WTC11 (cell line): ENCODE data around the gene CPSF3. TPM values are rescaled to one million over a fixed set of nuclear protein-coding genes. Genes with fewer than 3 reads are reported as not detected.

Experiments
- AR ChIP-seq: fragments of 250-450 bp; sonication (Bioruptor Pico); IDR thresholded peaks from 2 replicates; pipeline ENCODE4 v1.9.0; 2021; ENCODE audit warnings: mild to moderate bottlenecking
- ATF6 ChIP-seq: sonication (generic); formaldehyde crosslinking; IDR thresholded peaks from 2 replicates; pipeline ENCODE4 v1.8.1; 2023; ENCODE audit warnings: mild to moderate bottlenecking, missing genetic modification reagents
- CBFB ChIP-seq: sonication (generic); formaldehyde crosslinking; IDR thresholded peaks from 2 replicates; pipeline ENCODE4 v1.8.1; 2022; ENCODE audit warnings: mild to moderate bottlenecking, low read depth, missing genetic modification reagents
- CTCF ChIP-seq: fragments of 200-600 bp; IDR thresholded peaks from 2 replicates; pipeline ENCODE4 v1.8.0; 2022; ENCODE audit warnings: antibody characterized with exemption
- E2F1 ChIP-seq: sonication (generic); formaldehyde crosslinking; IDR thresholded peaks from 2 replicates; pipeline ENCODE4 v1.8.0; 2022; ENCODE audit warnings: mild to moderate bottlenecking, missing genetic modification reagents
- ELF4 ChIP-seq: sonication (generic); formaldehyde crosslinking; IDR thresholded peaks from 2 replicates; pipeline ENCODE4 v1.8.1; 2022; ENCODE audit warnings: low read depth, mild to moderate bottlenecking, moderate library complexity, missing genetic modification reagents
- EMX1 ChIP-seq: fragments of 250-450 bp; sonication (Bioruptor Pico); IDR thresholded peaks from 2 replicates; pipeline ENCODE4 v1.8.0; 2021; ENCODE audit warnings: mild to moderate bottlenecking
- FOXK1 ChIP-seq: sonication (generic); formaldehyde crosslinking; IDR thresholded peaks from 2 replicates; pipeline ENCODE4 v1.8.0; 2022; ENCODE audit warnings: mild to moderate bottlenecking, moderate library complexity, missing genetic modification reagents
- GTF2I ChIP-seq: fragments of 250-450 bp; sonication (Bioruptor Pico); conservative IDR thresholded peaks from 2 replicates; pipeline ENCODE4 v1.4.0; 2021; ENCODE audit warnings: mild to moderate bottlenecking
- JUN ChIP-seq: sonication (generic); formaldehyde crosslinking; IDR thresholded peaks from 2 replicates; pipeline ENCODE4 v1.8.0; 2023; ENCODE audit warnings: mild to moderate bottlenecking, missing genetic modification reagents
- MAX ChIP-seq: sonication (generic); formaldehyde crosslinking; IDR thresholded peaks from 2 replicates; pipeline ENCODE4 v1.8.0; 2022; ENCODE audit warnings: mild to moderate bottlenecking, missing genetic modification reagents
- NFYB ChIP-seq: sonication (generic); formaldehyde crosslinking; conservative IDR thresholded peaks from 2 replicates; pipeline ENCODE4 v1.8.0; 2022; ENCODE audit warnings: low read depth, missing genetic modification reagents
- NR2C2 ChIP-seq: sonication (generic); formaldehyde crosslinking; IDR thresholded peaks from 2 replicates; pipeline ENCODE4 v1.8.0; 2022; ENCODE audit warnings: mild to moderate bottlenecking, missing genetic modification reagents
- PREB ChIP-seq: sonication (generic); formaldehyde crosslinking; IDR thresholded peaks from 2 replicates; pipeline ENCODE4 v1.8.1; 2022; ENCODE audit warnings: mild to moderate bottlenecking, missing genetic modification reagents, moderate library complexity, borderline replicate concordance
- RELA ChIP-seq: sonication (generic); formaldehyde crosslinking; IDR thresholded peaks from 2 replicates; pipeline ENCODE4 v1.8.1; 2022; ENCODE audit warnings: missing genetic modification reagents, mild to moderate bottlenecking, borderline replicate concordance
- SMAD4 ChIP-seq: sonication (generic); formaldehyde crosslinking; IDR thresholded peaks from 2 replicates; pipeline ENCODE4 v1.8.0; 2022; ENCODE audit warnings: mild to moderate bottlenecking, missing genetic modification reagents
- SOX15 ChIP-seq: fragments of 250-450 bp; sonication (Bioruptor Pico); IDR thresholded peaks from 2 replicates; pipeline ENCODE4 v1.9.0; 2021; ENCODE audit warnings: mild to moderate bottlenecking
- STAT6 ChIP-seq: sonication (generic); formaldehyde crosslinking; conservative IDR thresholded peaks from 2 replicates; pipeline ENCODE4 v1.8.1; 2023; ENCODE audit warnings: mild to moderate bottlenecking, low read depth, missing genetic modification reagents, moderate library complexity
- TEAD1 ChIP-seq: sonication (generic); formaldehyde crosslinking; IDR thresholded peaks from 2 replicates; pipeline ENCODE4 v1.8.0; 2022; ENCODE audit warnings: mild to moderate bottlenecking, missing genetic modification reagents
- TP53 ChIP-seq: sonication (generic); formaldehyde crosslinking; IDR thresholded peaks from 2 replicates; pipeline ENCODE4 v1.8.1; 2023; ENCODE audit warnings: mild to moderate bottlenecking, missing genetic modification reagents
- ZMAT4 ChIP-seq: fragments of 250-450 bp; sonication (Bioruptor Pico); IDR thresholded peaks from 2 replicates; pipeline ENCODE4 v1.9.0; 2021; ENCODE audit warnings: mild to moderate bottlenecking
- ZNF121 ChIP-seq: sonication (generic); formaldehyde crosslinking; IDR thresholded peaks from 2 replicates; pipeline ENCODE4 v1.8.0; 2023; ENCODE audit warnings: missing genetic modification reagents
- ZNF138 ChIP-seq: sonication (generic); formaldehyde crosslinking; conservative IDR thresholded peaks from 2 replicates; pipeline ENCODE4 v1.8.1; 2022; ENCODE audit warnings: mild to moderate bottlenecking, moderate library complexity, missing genetic modification reagents
- ZNF219 ChIP-seq: sonication (generic); formaldehyde crosslinking; IDR thresholded peaks from 2 replicates; pipeline ENCODE4 v1.8.0; 2023; ENCODE audit warnings: missing genetic modification reagents, mild to moderate bottlenecking, borderline replicate concordance
- ZNF425 ChIP-seq: fragments of 250-450 bp; sonication (Bioruptor Pico); conservative IDR thresholded peaks from 2 replicates; pipeline ENCODE4 v1.9.0; 2021; ENCODE audit warnings: mild to moderate bottlenecking
- total RNA-seq: library from RNA; stranded (reverse); gene quantifications from 3 replicates; pipeline ENCODE4 v1.2.3, GENCODE V29; 2021

Gene CPSF3
- total RNA-seq, 1 experiment from 2014 or later, result 88.4 TPM

- TF ChIP-seq E2F1 (CRISPR knock-in tag) (no peak), STAT6 (CRISPR knock-in tag) (no peak; the same call in 1 of the 2 replicates), NR2C2 (CRISPR knock-in tag) (no peak), NFYB (no peak), PREB (CRISPR knock-in tag) (no peak), ZMAT4 (CRISPR knock-in tag) (no peak), CTCF (no peak), GTF2I (CRISPR knock-in tag) (no peak), ATF6 (no peak), CBFB (CRISPR knock-in tag) (no peak), EMX1 (CRISPR knock-in tag) (no peak), SMAD4 (no peak), SOX15 (CRISPR knock-in tag) (no peak), ZNF138 (CRISPR knock-in tag) (no peak), FOXK1 (CRISPR knock-in tag) (no peak), ZNF121 (CRISPR knock-in tag) (no peak), AR (no peak), ZNF219 (CRISPR knock-in tag) (no peak), ZNF425 (CRISPR knock-in tag) (no peak), TEAD1 (0 out of 2 replicates have a peak, but pooled peaks have one; percentile 10), ELF4 (0 out of 2 replicates have a peak, but pooled peaks have one; percentile 64), TP53 (CRISPR knock-in tag) (no peak), RELA (0 out of 2 replicates have a peak, but pooled peaks have one; percentile 72), MAX (CRISPR knock-in tag) (no peak), JUN (no peak)
These were observed 51.1 kb downstream of the CPSF3 start, which contains the start of gene IAH1 (continued) for GRCh38 chr2:9474361-9475057.
